ENCODE measurements around the gene PMIS2.

PMIS2 gene

GRCh38 chr19:35633727-35634440 lies 47.9 kb downstream of the PMIS2 start:
- DNase-seq: no peak

- DNase-seq: no peak
Observed at GRCh38 chr19:35636651-35637050, 50.7 kb downstream of the PMIS2 start.

Measured in activated gamma-delta T cell treated with Interleukin-2 at 50 U/mL for 16 hours (primary cell).